Transverse colon (tissue), 4 donors: ENCODE measurements around the gene SCAND1. TPM values are rescaled to one million over a fixed set of nuclear protein-coding genes. Genes with fewer than 3 reads are reported as not detected.
"Not testable (repeated sequence)": the region's sequence is repeated elsewhere in the genome, so short reads cannot be mapped to it uniquely, and the experiment has no call there.

Source experiments
- DNase-seq: peaks from one replicate; pipeline ENCODE4 v3.0.0-alpha.2; 2019
- H3K27ac ChIP-seq, 4 donors: fragments of 200-600 bp; sonication (generic); 2 replicates each; pipeline ENCODE4 v1.5.1; 2016 to 2018; ENCODE audit warnings: inconsistent platforms in 4 of 4
- H3K27me3 ChIP-seq: fragments of 200-600 bp; sonication (generic); 2 replicates; pipeline ENCODE4 v1.5.1; 2017; ENCODE audit warnings: inconsistent platforms
- H3K36me3 ChIP-seq, 4 donors: fragments of 200-600 bp; sonication (generic); 2 replicates each; pipeline ENCODE4 v1.5.1; 2017 to 2019; ENCODE audit warnings: inconsistent platforms in 4 of 4
- H3K4me1 ChIP-seq, 4 donors: fragments of 200-600 bp; sonication (generic); 2 replicates each; pipeline ENCODE4 v1.5.1; 2017 to 2020; ENCODE audit warnings: inconsistent platforms in 4 of 4
- H3K4me3 ChIP-seq, 4 donors: fragments of 200-600 bp; sonication (generic); 1 replicate in 1 of 4; 2 replicates in 3 of 4; pipeline versions ENCODE4 v1.5.1 to v1.6.1; 2017 to 2019; ENCODE audit warnings: inconsistent platforms in 4 of 4
- H3K9me3 ChIP-seq, 2 donors: fragments of 200-600 bp; sonication (generic); 2 replicates each; pipeline ENCODE4 v1.5.1; 2017 to 2019; ENCODE audit warnings: inconsistent platforms in 2 of 2
- CTCF ChIP-seq, 5 experiments: fragments of 200-600 bp in 3 of 5; fragments of 450-650 bp in 2 of 5; sonication (generic) in 3 of 5; IDR thresholded peaks; 1 replicate in 2 of 5; 2 replicates in 3 of 5; pipeline ENCODE4 v1.5.1; 2016 to 2017; ENCODE audit warnings: antibody characterized with exemption in 5 of 5, inconsistent platforms in 3 of 5, mild to moderate bottlenecking in 2 of 5, moderate library complexity in 1 of 5
- EP300 ChIP-seq: sonication (generic); formaldehyde crosslinking; IDR thresholded peaks from one replicate; pipeline ENCODE4 v1.6.1; 2017; ENCODE audit warnings: antibody characterized with exemption, low read depth
- POLR2A ChIP-seq: fragments of 450-650 bp; IDR thresholded peaks from one replicate; pipeline ENCODE4 v1.6.1; 2016; ENCODE audit warnings: antibody characterized with exemption, mild to moderate bottlenecking, moderate library complexity
- POLR2AphosphoS5 ChIP-seq, 3 donors: sonication (generic); formaldehyde crosslinking; IDR thresholded peaks; one replicate each; pipeline ENCODE4 v1.6.1; 2016; ENCODE audit warnings: antibody characterized with exemption in 3 of 3
- WGBS, 2 donors: methylation state at CpG; one replicate each; pipeline ENCODE4 v1.1.5; 2018; ENCODE audit warnings: low coverage in 1 of 2; 5-methylcytosine and 5-hydroxymethylcytosine counted together
- in situ Hi-C, 4 donors: fragments of 200-750 bp; cut with MboI; loops; one replicate each; pipeline versions ENCODE4 v1.15.0 to v1.15.1; 2017; ENCODE audit warnings: low sequenced_read_pairs in 3 of 4, low pct_ligation_motif_present in 1 of 4, low pct_unique_long_range_greater_than_20kb in 1 of 4
- intact Hi-C: fragments of 100-400 bp; cut with DNase I; formaldehyde crosslinking; loops from one replicate; pipeline ENCODE4 v1.15.1; 2023; ENCODE audit warnings: low total_unique reads
- total RNA-seq, 4 donors: library from RNA; depleted of rRNA; stranded (reverse); fragments of >200 nt; gene quantifications; one replicate each; pipeline ENCODE4 v1.1.0, GENCODE V29; 2016

SCAND1 gene
- total RNA-seq = 100 to 1,000 TPM in 3 of 4 donors, 10 to 100 TPM in 1; 80.8 to 152 (median 109) TPM

GRCh38 chr20:35954200-35954906, at the start of gene SCAND1:
TSS of gene SCAND1 (minus strand) at chr20:35954502. CDS start at chr20:35954284, 218 bp downstream.
- TF ChIP-seq EP300 (no peak), CTCF (IDR thresholded peaks at IDR 0.05) (peak; percentile 82 to 98 (median 93)), POLR2AphosphoS5 (IDR thresholded peaks at IDR 0.05) (peak; percentile 75 to 92 (median 92)), POLR2A (peak; percentile 96)
- Histone ChIP-seq H3K36me3 (no peaks in the 10 kb centered on the region), H3K4me3 (peak within 1 kb of the TSS; percentile 84 to 96 (median 93)), H3K27me3 (no peaks in the 10 kb centered on the region), H3K9me3 (no peaks in the 10 kb centered on the region), H3K27ac (peak within 1 kb of the TSS; percentile 98 to 100 (median 99)), H3K4me1 (peaks cover 21 to 31% (median 26%) of the 10 kb centered on the region in 4 donors)
- 0% methylated on average over 56 of the region's 76 CpGs; no CpG with 5 or more reads in 1 of the 2 donors for WGBS, 2 donors
- intact Hi-C loops = no loop called here
- in situ Hi-C loops = no loop called here
- DNase-seq = peak; percentile 96

- TF ChIP-seq POLR2AphosphoS5 (IDR thresholded peaks at IDR 0.05) (no peak), EP300 (no peak), CTCF (IDR thresholded peaks at IDR 0.05) (no peak), POLR2A (no peak)
- Histone ChIP-seq H3K4me1 (no peaks in the 10 kb centered on the region), H3K9me3 (no peaks in the 10 kb centered on the region), H3K36me3 (no peaks in the 10 kb centered on the region), H3K27me3 (no peaks in the 10 kb centered on the region), H3K4me3 (no peak overlapping the region), H3K27ac (no peak overlapping the region)
- intact Hi-C loops = no loop called here
- WGBS, 2 donors = 80 to 86% methylated on average over 1 of the region's 1 CpG
- in situ Hi-C loops = no loop called here
- DNase-seq = no peak
Observed at GRCh38 chr20:36004045-36004444, 49.7 kb upstream of the SCAND1 start.

- TF ChIP-seq CTCF (IDR thresholded peaks at IDR 0.05) (no peak), POLR2A (no peak), POLR2AphosphoS5 (IDR thresholded peaks at IDR 0.05) (no peak), EP300 (no peak)
- H3K27ac ChIP-seq = no peak overlapping the region
- intact Hi-C loops (no loop called here), in situ Hi-C loops (no loop called here)
- no peaks in the 10 kb centered on the region for H3K4me1 ChIP-seq
- H3K27me3 ChIP-seq = no peaks in the 10 kb centered on the region
- H3K36me3 ChIP-seq = no peaks in the 10 kb centered on the region
- no peak overlapping the region for H3K4me3 ChIP-seq
- no peak for DNase-seq
- H3K9me3 ChIP-seq = no peaks in the 10 kb centered on the region
Observed at GRCh38 chr20:36002855-36003254, 48.6 kb upstream of the SCAND1 start.

- intact Hi-C loops, H3K4me1 ChIP-seq, in situ Hi-C loops, H3K27me3 ChIP-seq, H3K27ac ChIP-seq, H3K36me3 ChIP-seq, H3K9me3 ChIP-seq, H3K4me3 ChIP-seq, DNase-seq: not testable (repeated sequence)
- WGBS, 2 donors = 96% methylated on average over 5 of the region's 34 CpGs; no CpG with 5 or more reads in 1 of the 2 donors
Observed at GRCh38 chr20:36001331-36001730, 47.0 kb upstream of the SCAND1 start.

DNA sequence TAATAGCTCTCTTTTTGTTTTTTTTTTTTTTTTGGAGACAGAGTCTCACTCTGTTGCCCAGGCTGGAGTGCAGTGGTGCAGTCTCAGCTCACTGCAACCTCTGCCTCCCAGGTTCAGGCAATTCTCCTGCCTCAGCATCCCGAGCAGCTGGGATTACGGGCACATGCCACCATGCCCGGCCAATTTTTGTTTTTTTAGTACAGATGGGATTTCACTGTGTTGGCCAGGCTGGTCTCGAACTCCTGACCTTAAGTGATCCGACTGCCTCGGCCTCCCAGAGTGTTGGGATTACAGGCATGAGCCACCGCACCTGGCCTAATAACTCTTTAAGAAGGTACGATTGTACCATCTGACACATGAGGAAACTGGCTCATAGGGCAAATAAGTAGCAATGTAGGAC, 42.2 kb upstream of the SCAND1 start:
- H3K4me1 ChIP-seq, H3K9me3 ChIP-seq, intact Hi-C loops, H3K27ac ChIP-seq, H3K4me3 ChIP-seq, H3K27me3 ChIP-seq, DNase-seq, H3K36me3 ChIP-seq: not testable (repeated sequence)
- 85 to 91% methylated on average over 4 to 8 of the region's 8 CpGs for WGBS, 2 donors
- in situ Hi-C loops = loop anchor here (5.0 to 25.0 kb wide), 2 partner anchors 141 to 441 kb away; no protein-coding TSS in a partner anchor
